ENCODE data around the gene ZNF10. TPM values are rescaled to one million over a fixed set of nuclear protein-coding genes. Genes with fewer than 3 reads are reported as not detected.

The ZNF10 gene
- total RNA-seq (2022; extraction: Qiagen RNA extraction; ENCODE audit: low read depth) = 0.85 to 2.8 TPM (median 1.4 TPM) in 5 replicates

DNA sequence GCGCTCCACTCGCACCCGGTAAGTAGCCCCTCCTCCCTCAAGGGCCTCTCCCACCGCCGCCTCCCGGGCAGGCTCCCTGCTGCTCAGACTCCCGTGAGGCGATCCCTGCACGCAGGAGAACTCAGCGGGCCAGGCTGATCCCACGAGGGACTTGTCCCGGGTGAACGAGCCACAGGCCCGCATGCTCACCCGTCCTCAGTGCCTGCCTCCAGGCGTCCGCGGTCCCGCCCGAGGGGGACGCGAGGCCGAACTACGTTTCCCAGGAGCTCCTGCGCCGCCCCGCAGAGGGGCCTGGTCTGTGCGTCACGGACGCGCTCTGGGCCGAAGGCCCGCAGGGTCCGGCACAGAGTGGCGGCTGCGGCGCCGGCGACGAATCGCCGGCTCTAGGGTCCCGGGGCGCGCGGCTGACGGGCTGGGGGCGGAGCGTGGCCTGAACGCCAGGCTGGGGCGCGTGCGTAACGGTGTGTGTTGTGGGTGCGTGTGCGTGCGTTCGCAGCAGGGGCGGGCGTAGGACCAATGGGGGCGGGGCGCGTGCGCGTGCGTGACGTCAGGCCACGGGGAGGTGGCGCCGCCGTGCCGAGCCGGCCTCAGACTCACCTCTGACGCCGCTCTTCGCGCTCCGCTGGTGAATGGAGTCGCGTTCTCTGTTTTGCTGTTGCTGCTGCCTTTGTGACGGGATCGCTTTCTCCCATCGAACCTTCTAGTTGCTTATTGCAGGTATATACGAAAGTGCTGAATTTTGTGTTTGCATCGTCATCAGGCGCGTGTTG is at the start of gene ZNF10, which contains the start of gene ZNF891:
Gene ZNF10 (plus strand): TSS at position 590 of the 770 bp plus-strand sequence. CDS start 13,866 bp downstream, outside the sequence.
Gene ZNF891 (minus strand): TSS at position 237 of the 770 bp plus-strand sequence. CDS start 8,356 bp downstream, outside the sequence.

GRCh38 chr12:133181238-133181959 is 51.0 kb downstream of the ZNF10 start, which contains the start of gene ZNF268:
Gene ZNF268 (plus strand): TSS chr12:133181495. CDS start chr12:133181998, 503 bp downstream.

Other genes starting within 250 kb of the ZNF10 start
- gene CHFR, start 243.0 kb upstream of the ZNF10 start, total RNA-seq (2022; extraction: Qiagen RNA extraction; ENCODE audit: low read depth) = 18.7 to 23.6 TPM (median 22.3 TPM) in 5 replicates
- gene ZNF605, start 174.3 kb upstream of the ZNF10 start, total RNA-seq (2022; extraction: Qiagen RNA extraction; ENCODE audit: low read depth) = 3.4 to 5.0 TPM (median 3.9 TPM) in 5 replicates
- 7.4 to 12.0 TPM (median 7.9 TPM) in 5 replicates for gene ZNF26, start 144.3 kb upstream of the ZNF10 start, total RNA-seq (2022; extraction: Qiagen RNA extraction; ENCODE audit: low read depth)
- 12.1 to 14.2 TPM (median 13.2 TPM) in 5 replicates for gene ZNF84, start 93.1 kb upstream of the ZNF10 start, total RNA-seq (2022; extraction: Qiagen RNA extraction; ENCODE audit: low read depth)
- gene ZNF140, start 49.7 kb upstream of the ZNF10 start, total RNA-seq (2022; extraction: Qiagen RNA extraction; ENCODE audit: low read depth) = 9.0 to 11.3 TPM (median 10.0 TPM) in 5 replicates
- gene ZNF891, start 353 bp upstream of the ZNF10 start, total RNA-seq (2022; extraction: Qiagen RNA extraction; ENCODE audit: low read depth) = 0.32 to 0.55 TPM (median 0.47 TPM) in 5 replicates
- 11.4 to 18.0 TPM (median 11.9 TPM) in 5 replicates for gene ZNF268, start 50.9 kb downstream of the ZNF10 start, total RNA-seq (2022; extraction: Qiagen RNA extraction; ENCODE audit: low read depth)
- gene ANHX, start 105.2 kb downstream of the ZNF10 start, total RNA-seq (2022; extraction: Qiagen RNA extraction; ENCODE audit: low read depth) = not detected in 5 replicates